MCF 10A (cell line): ENCODE results near the gene MACC1. TPM values are rescaled to one million over a fixed set of nuclear protein-coding genes. Genes with fewer than 3 reads are reported as not detected.

Experiments
- BruUV-seq: library from RNA; stranded (reverse); fragments of 400-500 nt; replicated peaks from 2 replicates; lab custom pipeline; 2021; lab: Mats Ljungman, UMichigan
- CTCF ChIA-PET: fragments of 300-600 bp; sonication (Branson Sonifier 250); formaldehyde crosslinking; extraction: SDS; loops from one replicate; lab custom pipeline; 2021; ENCODE audit warnings: antibody characterized with exemption, inconsistent platforms; lab: Yijun Ruan, JAX
- POLR2A ChIA-PET: fragments of 300-600, 350-650 bp; sonication (Branson Sonifier 250); formaldehyde crosslinking; extraction: SDS; loops from one replicate; lab custom pipeline; 2020; ENCODE audit warnings: antibody characterized with exemption, inconsistent platforms; lab: Yijun Ruan, JAX
- DNase-seq: peaks from one replicate; pipeline ENCODE4 v3.0.0-alpha.2; 2018; ENCODE audit not compliant: unreplicated experiment
- H3K27ac Mint-ChIP-seq: one replicate; pipeline ENCODE4 v1.8.0; 2022; ENCODE audit warnings: mild to moderate bottlenecking, low read depth, mixed read lengths; ENCODE audit not compliant: unreplicated experiment
- H3K27me3 Mint-ChIP-seq: one replicate; pipeline ENCODE4 v1.8.0; 2022; ENCODE audit warnings: mixed read lengths; ENCODE audit not compliant: insufficient read depth, unreplicated experiment
- H3K36me3 Mint-ChIP-seq: one replicate; pipeline ENCODE4 v1.8.0; 2022; ENCODE audit warnings: mild to moderate bottlenecking, moderate library complexity, mixed read lengths; ENCODE audit not compliant: insufficient read depth, unreplicated experiment
- H3K4me1 Mint-ChIP-seq: one replicate; pipeline ENCODE4 v1.8.0; 2022; ENCODE audit warnings: mixed read lengths; ENCODE audit not compliant: insufficient read depth, unreplicated experiment
- H3K4me3 Mint-ChIP-seq: one replicate; pipeline ENCODE4 v1.8.0; 2022; ENCODE audit warnings: mild to moderate bottlenecking, moderate library complexity, mixed read lengths; ENCODE audit not compliant: unreplicated experiment
- H3K9me3 Mint-ChIP-seq: one replicate; pipeline ENCODE4 v1.8.0; 2022; ENCODE audit warnings: mixed read lengths; ENCODE audit not compliant: unreplicated experiment
- CTCF ChIP-seq: fragments of 200-600 bp; IDR thresholded peaks from one replicate; pipeline ENCODE4 v1.8.0; 2022; ENCODE audit warnings: antibody characterized with exemption, mild to moderate bottlenecking; ENCODE audit not compliant: unreplicated experiment
- intact Hi-C: fragments of 100-400 bp; cut with micrococcal nuclease; formaldehyde crosslinking; loops from 2 replicates; pipeline ENCODE4 v1.14.1; 2022
- total RNA-seq: library from RNA; stranded (reverse); gene quantifications from 2 replicates; pipeline ENCODE4 v1.2.3, GENCODE V29; 2022

Gene MACC1
- total RNA-seq, 1 experiment from 2014 or later, result 0.14 TPM

GRCh38 chr7:20200361-20200760 is 16.8 kb downstream of the MACC1 start:
- CTCF ChIA-PET, result no interaction called here
- H3K9me3 Mint-ChIP-seq, result peaks cover under 1% of the 10 kb centered on the region
- no peaks in the 10 kb centered on the region for H3K36me3 Mint-ChIP-seq
- H3K27me3 Mint-ChIP-seq, result no peaks in the 10 kb centered on the region
- H3K4me3 Mint-ChIP-seq, result no peak overlapping the region
- no TSS peak for BruUV-seq
- no peak for TF ChIP-seq CTCF
- intact Hi-C loops, result no loop called here
- POLR2A ChIA-PET, result no interaction called here
- H3K4me1 Mint-ChIP-seq, result peaks cover 9% of the 10 kb centered on the region
- no peak overlapping the region for H3K27ac Mint-ChIP-seq
- DNase-seq, result no peak

DNA sequence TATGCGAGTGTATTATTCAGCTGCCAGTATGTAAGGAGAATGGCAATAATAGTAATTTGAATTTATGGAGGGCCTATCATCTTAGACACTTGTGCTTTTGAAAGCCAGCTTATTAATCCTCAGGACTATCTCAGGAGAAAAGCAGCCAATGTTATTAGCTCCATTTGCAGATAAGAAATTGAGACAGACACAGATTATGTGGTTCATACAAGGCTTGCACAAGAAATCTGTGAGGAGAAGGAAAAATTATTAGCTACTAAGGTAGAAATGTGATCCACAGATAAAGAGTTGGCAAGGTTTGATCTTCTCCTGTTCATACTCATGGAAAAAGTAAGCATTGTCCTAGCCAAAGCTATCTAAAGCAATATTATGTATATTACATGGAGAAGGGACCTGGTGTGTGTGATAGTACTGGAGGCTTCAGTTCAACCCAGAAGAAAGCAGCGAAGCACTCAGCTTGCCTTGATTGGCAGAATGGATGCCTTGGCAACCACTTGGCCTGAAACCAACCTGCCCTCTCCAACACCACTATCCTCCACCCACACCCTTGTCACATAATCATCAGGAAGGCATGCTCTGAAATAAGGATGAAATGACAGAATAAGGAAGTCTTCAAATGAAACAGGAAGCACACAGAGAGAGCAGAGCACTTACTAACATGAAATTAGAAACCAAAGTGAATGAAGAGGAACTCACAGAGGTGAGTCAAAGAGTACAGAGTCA is 18.0 kb downstream of the MACC1 start:
- Mint-ChIP-seq H3K4me3 (peak overlapping the region; percentile 21), H3K27me3 (no peaks in the 10 kb centered on the region), H3K4me1 (peaks cover 9% of the 10 kb centered on the region), H3K9me3 (no peaks in the 10 kb centered on the region), H3K27ac (peak overlapping the region; percentile 78), H3K36me3 (no peaks in the 10 kb centered on the region)
- ChIA-PET POLR2A (no interaction called here), CTCF (interaction anchor here (0.6 to 1.2 kb wide), 4 partner anchors 14 to 399 kb away, joined by 3 read pairs; no protein-coding TSS in a partner anchor)
- TF ChIP-seq CTCF, result no peak
- intact Hi-C loops, result no loop called here
- DNase-seq, result peak; percentile 85
- no TSS peak for BruUV-seq

DNA sequence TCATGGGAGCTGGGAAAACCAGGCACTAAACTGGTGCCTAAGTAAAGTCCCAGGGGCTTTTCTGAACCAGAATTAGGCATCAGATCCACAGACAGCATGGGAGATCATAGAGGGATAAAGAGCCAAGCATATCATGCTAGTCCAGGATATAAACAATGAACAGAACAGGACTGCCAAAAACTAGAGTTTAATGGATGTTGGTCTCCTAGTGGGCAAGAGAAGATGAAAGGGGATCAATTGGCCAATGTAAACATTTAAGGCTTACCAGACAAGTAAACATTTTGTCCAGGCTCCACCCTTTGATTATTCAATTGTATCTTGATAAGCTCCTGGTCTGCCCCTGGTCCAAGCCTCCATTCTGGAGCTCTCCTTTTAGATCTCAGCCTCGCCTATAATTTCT is 18.9 kb downstream of the MACC1 start:
- peak overlapping the region; percentile 13 for H3K27ac Mint-ChIP-seq

More for the DNA sequence above, 18.9 kb downstream of the MACC1 start:
- no peak for TF ChIP-seq CTCF
- POLR2A ChIA-PET, result no interaction called here
- Mint-ChIP-seq H3K9me3 (no peaks in the 10 kb centered on the region), H3K4me3 (no peak overlapping the region), H3K27me3 (no peaks in the 10 kb centered on the region), H3K36me3 (no peaks in the 10 kb centered on the region), H3K4me1 (peaks cover 9% of the 10 kb centered on the region)
- no peak for DNase-seq
- intact Hi-C loops, result no loop called here
- no TSS peak for BruUV-seq
- CTCF ChIA-PET, result interaction anchor here (1.2 kb wide), 1 partner anchor 14 kb away, joined by 3 read pairs; no protein-coding TSS in a partner anchor
